Adrenal gland (tissue), 12 donors: ENCODE data around the gene ST7. TPM values are rescaled to one million over a fixed set of nuclear protein-coding genes. Genes with fewer than 3 reads are reported as not detected.

ENCODE experiments used
- DNase-seq, 7 donors: peaks; one replicate each; pipeline ENCODE4 v3.0.0-alpha.2; 2019 to 2020
- H3K27ac ChIP-seq, 5 donors: fragments of 200-600 bp; sonication (generic) in 4 of 5; 1 replicate in 3 of 5; 2 replicates in 2 of 5; pipeline versions ENCODE4 v1.5.1 to v1.8.0; 2016 to 2020; ENCODE audit warnings: mild to moderate bottlenecking in 1 of 5
- H3K27me3 ChIP-seq: fragments of 200-600 bp; 2 replicates; pipeline ENCODE4 v1.8.0; 2021
- H3K36me3 ChIP-seq, 2 donors: fragments of 200-600 bp; replicated peaks in 1 of 2; 1 replicate in 1 of 2; 2 replicates in 1 of 2; pipeline versions ENCODE4 v1.5.1 to v1.8.0; 2018 to 2022
- H3K4me1 ChIP-seq, 2 donors: fragments of 200-600 bp; replicated peaks in 1 of 2; 1 replicate in 1 of 2; 2 replicates in 1 of 2; pipeline versions ENCODE4 v1.5.1 to v1.8.0; 2018 to 2021
- H3K4me3 ChIP-seq, 4 donors: fragments of 200-600 bp; sonication (generic) in 3 of 4; one replicate each; pipeline ENCODE4 v1.5.1; 2016 to 2018
- H3K9me3 ChIP-seq, 3 donors: fragments of 200-600 bp; sonication (generic) in 1 of 3; replicated peaks in 1 of 3; 1 replicate in 2 of 3; 2 replicates in 1 of 3; pipeline versions ENCODE4 v1.5.1 to v1.8.0; 2016 to 2021
- CTCF ChIP-seq, 6 experiments: fragments of 450-650 bp in 4 of 6; fragments of 200-600 bp in 2 of 6; sonication (generic) in 1 of 6; IDR thresholded peaks; 1 replicate in 5 of 6; 2 replicates in 1 of 6; pipeline versions ENCODE4 v1.5.1 to v1.8.0; 2016 to 2021; ENCODE audit warnings: antibody characterized with exemption in 6 of 6, mild to moderate bottlenecking in 2 of 6, moderate library complexity in 1 of 6
- POLR2A ChIP-seq, 2 donors: fragments of 450-650 bp; IDR thresholded peaks; one replicate each; pipeline ENCODE4 v1.6.1; 2017; ENCODE audit warnings: antibody characterized with exemption in 2 of 2, mild to moderate bottlenecking in 2 of 2, moderate library complexity in 1 of 2
- WGBS, 4 donors: extraction: QIAGEN DNeasy Blood & Tissue Kit in 2 of 4; methylation state at CpG; one replicate each; pipeline versions ENCODE4 v1.1.5 to v1.1.7; 2013 to 2017; 5-methylcytosine and 5-hydroxymethylcytosine counted together
- intact Hi-C, 2 donors: fragments of 100-400 bp; cut with DNase I; formaldehyde crosslinking; loops; one replicate each; pipeline versions ENCODE4 v1.14.1 to v1.15.0; 2022 to 2023
- polyA plus RNA-seq, 3 donors: library from polyadenylated mRNA; stranded (reverse); fragments of 200-250 nt in 2 of 3; fragments of 350-450 nt in 1 of 3; fragmentation: Illumina TruSeq in 1 of 3; extraction: RNeasy Lipid Tissue Mini Kit (QIAGEN cat#74804) in 1 of 3; gene quantifications; one replicate each; pipeline ENCODE4 v1.2.3, GENCODE V29; 2013 to 2014
- total RNA-seq, 9 donors: library from RNA; depleted of rRNA in 4 of 9; stranded (reverse); fragments of >200 nt in 4 of 9; fragments of 120-200 nt in 1 of 9; fragmentation: NEBNext Ultra II Directional in 1 of 9; extraction: Animal tissue kit (Norgen Biotek cat#: 25700) in 1 of 9; gene quantifications; one replicate each; pipeline versions ENCODE4 v1.1.0 to v1.2.4, GENCODE V29; 2013 to 2023
- donor health status: healthy with polysubstance abuse.
- donor health status: Bipolar disorder and iron deficiency.
- donor health status: DM: yes; HTN: yes; CAD: no.
- donor health status: DM: no; HTN: no; CAD: no.
- donor health status: DM: no; HTN: no; CAD: no.
- donor health status: DM: yes; HTN: yes; CAD: no.

ST7 gene
- total and polyA plus RNA-seq, 12 donors = 15.7 to 69.9 (median 33.1) TPM

GRCh38 chr7:117097860-117098259, 144.6 kb downstream of the ST7 start:
- no peak for DNase-seq

GRCh38 chr7:117098457-117098856, 145.2 kb downstream of the ST7 start:
- intact Hi-C loops = no loop called here
- Histone ChIP-seq H3K27me3 (no peaks in the 10 kb centered on the region), H3K36me3 (no peaks in the 10 kb centered on the region), H3K9me3 (peaks cover 0 to 5% (median 0%) of the 10 kb centered on the region in 3 donors), H3K4me1 (peaks cover 0 to 9% of the 10 kb centered on the region in 2 donors), H3K27ac (no peak overlapping the region), H3K4me3 (no peak overlapping the region)
- no peak for TF ChIP-seq CTCF (IDR thresholded peaks at IDR 0.05)
- TF ChIP-seq POLR2A (IDR thresholded peaks at IDR 0.05) = no peak
- 39 to 62% (median 59%) methylated on average over 1 of the region's 1 CpG for WGBS, 4 donors
- DNase-seq = no peak

More at GRCh38 chr7:117097860-117098259, 144.6 kb downstream of the ST7 start:
- no peak for TF ChIP-seq POLR2A (IDR thresholded peaks at IDR 0.05)
- TF ChIP-seq CTCF (IDR thresholded peaks at IDR 0.05) = no peak
- WGBS, 4 donors = 96 to 98% (median 97%) methylated on average over 5 of the region's 5 CpGs
- no peaks in the 10 kb centered on the region for H3K36me3 ChIP-seq
- H3K27me3 ChIP-seq = no peaks in the 10 kb centered on the region
- H3K4me3 ChIP-seq = no peak overlapping the region
- peaks cover 0 to 9% of the 10 kb centered on the region in 2 donors for H3K4me1 ChIP-seq
- H3K9me3 ChIP-seq = peaks cover 0 to 4% (median 0%) of the 10 kb centered on the region in 3 donors
- H3K27ac ChIP-seq = no peak overlapping the region
- intact Hi-C loops = no loop called here

GRCh38 chr7:117101026-117101425, 147.7 kb downstream of the ST7 start:
- 89 to 100% (median 94%) methylated on average over 2 of the region's 2 CpGs for WGBS, 4 donors
- peaks cover 0 to 9% of the 10 kb centered on the region in 2 donors for H3K4me1 ChIP-seq
- no peaks in the 10 kb centered on the region for H3K36me3 ChIP-seq
- H3K4me3 ChIP-seq = no peak overlapping the region
- intact Hi-C loops = no loop called here
- TF ChIP-seq POLR2A (IDR thresholded peaks at IDR 0.05) (no peak), CTCF (IDR thresholded peaks at IDR 0.05) (no peak)
- H3K27ac ChIP-seq = no peak overlapping the region
- H3K27me3 ChIP-seq = no peaks in the 10 kb centered on the region
- H3K9me3 ChIP-seq = peaks cover 0 to 5% (median 0%) of the 10 kb centered on the region in 3 donors
- no peak for DNase-seq

GRCh38 chr7:117110480-117111315, 157.4 kb downstream of the ST7 start:
- Histone ChIP-seq H3K4me1 (no peaks in the 10 kb centered on the region), H3K9me3 (no peaks in the 10 kb centered on the region), H3K27me3 (no peaks in the 10 kb centered on the region), H3K4me3 (no peak overlapping the region), H3K27ac (no peak overlapping the region), H3K36me3 (no peaks in the 10 kb centered on the region)
- TF ChIP-seq POLR2A (IDR thresholded peaks at IDR 0.05) = no peak
- no peak for TF ChIP-seq CTCF (IDR thresholded peaks at IDR 0.05)
- 60 to 77% (median 74%) methylated on average over 5 of the region's 5 CpGs for WGBS, 4 donors
- intact Hi-C loops = no loop called here
- DNase-seq = no peak
